GM19467 (cell line): ENCODE measurements around the gene ATF5.

Experiments
- ATAC-seq: cut with Tn5 transposase; IDR thresholded peaks from one replicate; pipeline ENCODE4 v1.9.1; 2021; ENCODE audit warnings: mild to moderate bottlenecking, moderate library complexity; ENCODE audit not compliant: unreplicated experiment

Gene ATF5, protein sequence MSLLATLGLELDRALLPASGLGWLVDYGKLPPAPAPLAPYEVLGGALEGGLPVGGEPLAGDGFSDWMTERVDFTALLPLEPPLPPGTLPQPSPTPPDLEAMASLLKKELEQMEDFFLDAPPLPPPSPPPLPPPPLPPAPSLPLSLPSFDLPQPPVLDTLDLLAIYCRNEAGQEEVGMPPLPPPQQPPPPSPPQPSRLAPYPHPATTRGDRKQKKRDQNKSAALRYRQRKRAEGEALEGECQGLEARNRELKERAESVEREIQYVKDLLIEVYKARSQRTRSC

DNA sequence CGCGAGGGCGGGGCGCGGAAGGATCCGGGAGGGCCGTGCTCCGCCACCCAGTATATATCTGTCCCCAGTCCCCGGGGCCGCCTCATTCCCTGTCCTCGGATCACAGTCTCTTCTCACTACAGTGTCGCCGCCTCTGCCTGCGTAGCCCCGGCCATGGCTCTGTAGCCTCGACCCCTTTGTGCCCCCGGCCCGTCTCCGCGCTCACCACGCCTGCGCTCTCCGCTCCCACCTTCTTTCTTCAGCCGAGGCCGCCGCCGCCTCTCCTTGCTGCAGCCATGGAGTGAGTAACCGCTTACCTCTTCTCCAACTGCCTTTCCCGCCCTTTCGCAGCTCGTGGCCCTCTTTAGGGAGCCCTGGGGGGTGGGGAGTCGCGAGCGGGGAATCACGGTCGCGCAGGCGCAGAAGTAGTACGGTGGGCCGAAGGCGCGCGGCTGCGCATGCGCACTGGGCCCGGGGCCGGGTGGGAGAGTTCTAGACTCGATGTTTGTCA, at the start of gene ATF5, which contains the start of gene NUP62:
ATF5 (plus strand) TSS at position 85 of the 490 bp plus-strand sequence. CDS start 1,646 bp downstream, outside the sequence.
NUP62 (minus strand) TSS at position 384 of the 490 bp plus-strand sequence. CDS start 19,697 bp downstream, outside the sequence.
- peak; percentile 45 for ATAC-seq

DNA sequence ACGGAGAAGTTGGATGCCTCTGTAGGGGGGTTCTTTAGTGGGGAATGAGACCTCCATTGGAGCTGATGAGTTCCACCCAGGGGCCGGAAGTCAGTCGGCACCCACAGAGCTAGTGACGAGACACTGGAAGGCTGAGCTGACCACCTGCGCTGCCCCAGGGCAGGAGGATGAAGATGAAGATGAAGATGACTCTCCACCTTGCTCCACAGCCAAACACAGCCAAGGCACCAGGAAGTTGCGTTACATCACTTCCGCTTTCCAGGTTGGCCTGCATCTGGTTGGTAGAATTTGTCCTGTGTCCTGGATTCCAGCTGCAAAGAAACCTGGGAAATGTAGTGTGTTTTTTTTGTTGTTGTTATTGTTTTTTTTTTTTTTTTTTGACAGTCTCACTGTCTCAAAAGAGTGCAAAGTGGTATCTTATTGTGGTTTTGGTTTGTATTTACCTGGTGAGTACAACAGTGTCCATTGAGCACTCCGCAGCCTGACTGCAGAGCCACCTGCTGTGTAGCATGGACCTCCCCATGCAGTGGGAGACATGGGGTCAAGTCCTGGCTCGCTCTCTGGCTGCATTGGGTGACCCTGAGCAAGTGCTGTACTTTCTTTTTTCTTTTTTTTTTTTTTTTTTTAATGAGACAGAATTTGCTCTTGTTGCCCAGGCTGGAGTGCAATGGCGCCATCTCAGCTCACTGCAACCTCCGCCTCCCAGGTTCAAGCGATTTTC, 49.6 kb upstream of the ATF5 start:
- ATAC-seq, result no peak

DNA sequence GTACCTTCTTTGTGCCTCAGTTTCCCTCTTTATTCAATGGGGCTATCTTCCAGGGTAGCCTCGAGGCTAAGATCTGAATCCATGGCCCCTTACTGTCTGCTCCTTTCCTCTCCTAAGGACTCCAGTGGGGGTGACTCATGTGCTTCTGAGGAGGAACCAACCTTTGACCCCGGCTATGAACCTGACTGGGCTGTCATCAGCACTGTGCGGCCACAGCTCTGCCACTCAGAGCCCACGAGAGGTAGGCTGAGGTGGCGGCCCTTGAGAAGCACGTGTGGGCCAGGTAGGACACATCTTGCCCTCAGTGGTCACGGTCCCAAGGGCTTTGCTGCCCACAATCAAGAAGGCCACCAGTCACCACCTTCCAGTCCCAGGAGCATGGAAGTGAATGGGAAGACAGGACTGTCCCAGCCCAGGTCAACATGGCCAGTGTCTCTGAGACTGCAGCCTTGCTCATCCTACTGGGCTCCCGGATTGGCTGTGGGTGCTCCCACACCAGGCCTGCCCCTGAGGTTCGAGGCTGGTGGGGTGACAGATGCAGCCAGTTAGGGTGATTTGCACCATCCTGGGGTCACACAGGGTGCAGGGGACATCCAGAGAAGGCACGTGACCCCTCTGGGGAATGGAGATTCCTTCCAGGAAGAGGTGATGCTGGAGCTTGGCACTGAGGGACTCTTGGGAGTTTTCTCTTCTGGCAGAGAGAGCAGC, 48.7 kb upstream of the ATF5 start:
- no peak for ATAC-seq

DNA sequence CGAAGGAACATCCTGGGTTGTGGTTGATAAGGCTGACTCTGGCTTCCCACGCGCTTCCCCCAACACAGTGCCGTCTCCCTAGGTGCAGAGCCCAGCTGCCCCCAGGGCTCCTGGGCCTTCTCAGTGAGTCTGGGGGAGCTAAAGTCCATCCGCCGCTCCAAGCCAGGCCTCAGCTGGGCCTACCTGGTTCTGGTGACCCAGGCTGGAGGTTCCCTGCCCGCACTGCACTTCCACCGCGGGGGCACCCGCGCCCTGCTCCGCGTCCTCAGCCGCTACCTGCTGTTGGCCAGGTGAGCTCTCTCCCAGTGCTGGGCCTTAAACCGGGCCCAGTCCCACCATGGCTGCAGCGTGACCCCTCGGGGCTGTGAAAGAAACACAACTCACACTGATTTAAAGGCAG, 47.8 kb upstream of the ATF5 start:
- no peak for ATAC-seq

DNA sequence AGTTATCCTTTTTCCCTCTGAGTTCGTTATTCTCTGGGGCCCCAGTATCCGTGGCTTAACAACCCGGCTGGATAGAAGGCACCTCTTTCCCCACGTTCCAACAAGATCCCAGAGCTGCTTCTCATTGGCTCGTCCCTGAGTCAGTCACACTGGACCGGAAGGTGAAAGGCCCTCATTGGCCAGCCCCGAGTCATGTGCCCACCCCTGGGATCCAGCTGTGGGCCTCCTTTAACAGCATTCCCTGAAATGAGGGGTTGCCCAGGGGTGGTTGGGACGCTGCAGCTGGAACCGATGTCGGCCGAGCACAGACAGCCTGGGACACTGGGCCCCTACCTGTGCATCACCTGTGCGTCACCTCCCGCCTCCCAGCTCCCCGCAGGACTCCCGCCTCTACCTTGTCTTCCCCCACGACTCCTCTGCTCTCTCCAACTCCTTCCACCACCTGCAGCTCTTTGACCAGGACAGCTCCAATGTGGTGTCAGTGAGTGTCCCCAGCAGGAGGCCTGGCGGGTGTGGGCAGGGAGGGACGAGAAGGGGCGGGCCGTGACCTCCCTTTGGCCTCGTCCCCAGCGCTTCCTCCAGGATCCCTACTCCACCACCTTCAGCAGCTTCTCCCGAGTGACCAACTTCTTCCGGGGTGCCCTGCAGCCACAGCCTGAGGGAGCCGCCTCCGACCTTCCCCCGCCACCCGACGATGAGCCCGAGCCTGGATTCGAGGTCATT, 47.2 kb upstream of the ATF5 start:
- no peak for ATAC-seq

DNA sequence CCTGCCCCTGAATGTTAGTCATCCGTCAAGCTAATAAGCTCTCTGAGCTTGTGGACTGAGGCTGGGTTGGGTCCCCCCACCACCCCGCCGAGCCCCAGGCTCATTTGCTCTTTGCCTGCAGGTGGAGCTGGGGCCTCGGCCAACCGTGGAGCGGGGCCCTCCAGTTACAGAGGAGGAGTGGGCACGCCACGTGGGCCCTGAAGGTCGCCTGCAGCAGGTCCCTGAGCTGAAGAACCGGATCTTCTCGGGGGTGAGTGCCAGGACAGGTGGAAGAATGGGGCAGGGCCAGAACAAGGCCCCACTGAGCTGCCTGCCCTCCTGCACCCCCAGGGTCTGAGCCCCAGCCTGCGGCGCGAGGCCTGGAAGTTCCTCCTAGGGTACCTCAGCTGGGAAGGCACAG, 46.4 kb upstream of the ATF5 start:
- ATAC-seq, result no peak

DNA sequence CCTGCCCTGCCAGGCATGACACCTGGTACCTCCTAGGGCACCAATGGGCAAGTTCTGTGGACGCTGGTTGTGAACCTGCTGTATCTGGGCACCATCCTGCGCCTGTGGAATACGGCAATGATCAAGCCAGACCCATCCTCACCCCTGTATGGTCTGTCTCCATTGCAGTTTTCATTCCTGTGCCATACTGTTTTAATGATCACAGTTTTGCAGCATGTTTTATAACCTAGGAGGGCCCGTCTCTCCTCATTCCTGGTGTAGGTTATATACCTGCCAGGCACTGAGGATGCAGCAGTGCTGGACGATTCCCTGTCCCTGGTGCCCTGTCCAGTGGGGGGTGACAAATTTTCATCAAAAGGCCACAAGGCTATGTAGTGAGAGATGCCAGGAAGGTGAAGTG, 45.9 kb upstream of the ATF5 start:
- ATAC-seq, result no peak

DNA sequence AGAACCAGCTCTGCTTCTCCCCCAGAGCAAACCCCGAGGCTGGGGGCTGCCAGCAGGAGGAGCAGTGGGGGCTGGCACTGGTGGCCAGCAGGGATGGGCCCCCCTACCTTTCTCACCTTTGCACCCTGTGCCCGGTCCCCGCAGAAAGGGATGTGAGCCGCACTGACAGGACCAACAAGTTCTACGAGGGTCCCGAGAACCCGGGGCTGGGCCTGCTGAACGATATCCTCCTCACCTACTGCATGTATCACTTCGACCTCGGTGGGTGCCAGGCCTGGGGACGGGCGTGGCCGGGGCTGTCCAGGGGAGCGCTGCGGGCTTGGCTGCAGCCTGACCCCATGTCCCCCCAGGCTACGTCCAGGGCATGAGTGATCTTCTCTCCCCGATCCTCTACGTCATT, 44.9 kb upstream of the ATF5 start:
- ATAC-seq, result no peak

DNA sequence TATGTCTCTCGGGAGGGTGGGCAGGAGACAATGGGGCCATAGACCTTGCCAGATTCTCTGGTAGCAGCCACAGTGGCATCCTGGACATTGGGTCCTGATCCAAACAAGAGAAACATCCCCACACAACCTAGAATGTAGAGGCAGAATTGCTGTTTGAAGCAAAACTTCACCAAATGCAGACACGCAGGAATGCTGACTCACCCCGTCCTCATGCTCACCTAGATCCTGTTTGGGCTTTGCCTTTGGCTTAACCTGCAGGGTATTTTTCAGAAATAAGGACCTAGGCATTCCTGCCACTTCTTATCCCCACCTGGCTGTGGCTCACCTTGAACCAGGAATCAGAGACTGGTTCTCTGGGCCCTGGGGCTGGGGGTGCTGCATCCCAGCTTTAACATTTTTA, 44.2 kb upstream of the ATF5 start:
- ATAC-seq, result no peak

DNA sequence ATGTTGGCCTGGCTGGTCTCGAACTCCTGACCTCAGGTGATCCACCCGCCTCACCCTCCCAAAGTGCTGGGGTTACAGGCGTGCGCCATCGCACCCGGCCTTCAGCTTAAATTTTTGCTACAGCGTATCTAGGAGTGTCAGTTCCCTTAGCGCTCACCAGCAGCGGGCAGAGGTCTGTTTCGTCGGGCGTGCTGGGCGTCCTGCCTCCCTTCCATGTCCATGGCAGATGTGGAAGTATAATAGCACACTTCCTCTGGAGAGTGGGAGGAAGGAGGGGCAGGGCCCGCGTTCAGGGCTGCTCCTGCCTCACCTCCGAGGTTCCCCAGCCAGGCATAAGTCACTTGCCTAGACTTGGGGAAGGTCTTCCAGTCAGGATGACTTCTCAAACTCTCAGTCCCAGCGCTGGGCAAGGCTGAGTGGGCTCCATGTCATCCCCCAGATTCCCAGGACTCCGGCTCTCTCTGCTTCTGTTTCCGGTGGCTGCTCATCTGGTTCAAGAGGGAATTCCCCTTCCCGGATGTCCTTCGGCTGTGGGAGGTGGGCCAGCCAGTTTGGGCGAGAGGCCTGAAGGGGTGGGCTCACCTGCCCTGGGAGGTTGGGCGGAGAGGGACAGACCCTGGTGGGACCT, 41.9 kb upstream of the ATF5 start:
- no peak for ATAC-seq

DNA sequence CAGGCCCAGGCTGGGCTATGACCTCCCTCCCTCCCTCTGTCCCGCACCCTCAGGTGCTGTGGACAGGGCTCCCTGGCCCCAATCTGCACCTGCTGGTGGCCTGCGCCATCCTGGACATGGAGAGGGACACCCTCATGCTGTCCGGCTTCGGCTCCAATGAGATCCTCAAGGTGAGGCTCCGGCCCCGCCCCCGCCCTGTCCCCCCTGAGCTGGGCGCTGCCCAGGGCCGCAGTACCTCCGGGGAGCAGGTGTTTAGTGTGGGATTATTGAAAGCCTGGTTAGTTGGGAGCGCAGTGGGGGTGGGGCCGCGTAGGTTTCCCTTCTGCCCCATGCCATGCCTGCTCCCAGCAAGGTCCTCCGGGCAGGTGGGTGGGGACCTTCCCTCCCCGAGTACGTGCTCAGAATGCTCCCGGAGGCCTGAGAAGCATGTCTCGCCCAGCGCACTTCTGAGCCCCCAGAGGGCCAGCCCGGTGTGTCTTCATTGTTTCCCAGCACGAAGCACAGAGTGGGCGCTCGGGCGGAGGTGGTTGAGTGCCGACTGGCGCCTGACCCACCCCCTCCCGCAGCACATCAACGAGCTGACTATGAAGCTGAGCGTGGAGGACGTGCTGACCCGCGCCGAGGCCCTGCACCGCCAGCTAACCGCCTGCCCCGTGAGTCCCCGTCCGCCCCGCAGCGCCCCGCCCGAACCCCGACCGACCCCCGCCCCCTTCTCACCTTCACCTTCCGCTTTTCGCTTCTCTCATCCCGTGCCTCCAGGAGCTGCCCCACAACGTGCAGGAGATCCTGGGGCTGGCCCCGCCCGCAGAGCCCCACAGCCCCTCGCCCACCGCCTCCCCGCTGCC, 41.1 kb upstream of the ATF5 start:
- ATAC-seq, result no peak

DNA sequence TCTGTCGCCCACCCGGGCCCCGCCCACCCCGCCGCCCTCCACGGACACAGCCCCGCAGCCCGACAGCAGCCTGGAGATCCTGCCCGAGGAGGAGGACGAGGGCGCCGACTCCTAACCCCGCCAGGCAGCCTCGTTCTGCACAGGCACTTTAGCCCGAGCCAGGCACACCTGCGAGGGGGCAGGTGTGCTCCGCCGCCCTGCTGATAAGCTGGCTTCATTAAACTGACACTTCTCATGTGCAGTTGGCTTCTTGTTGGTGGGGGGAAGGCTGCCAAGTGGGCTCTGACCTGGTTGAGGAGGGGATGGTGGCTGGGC, 40.5 kb upstream of the ATF5 start:
- no peak for ATAC-seq

DNA sequence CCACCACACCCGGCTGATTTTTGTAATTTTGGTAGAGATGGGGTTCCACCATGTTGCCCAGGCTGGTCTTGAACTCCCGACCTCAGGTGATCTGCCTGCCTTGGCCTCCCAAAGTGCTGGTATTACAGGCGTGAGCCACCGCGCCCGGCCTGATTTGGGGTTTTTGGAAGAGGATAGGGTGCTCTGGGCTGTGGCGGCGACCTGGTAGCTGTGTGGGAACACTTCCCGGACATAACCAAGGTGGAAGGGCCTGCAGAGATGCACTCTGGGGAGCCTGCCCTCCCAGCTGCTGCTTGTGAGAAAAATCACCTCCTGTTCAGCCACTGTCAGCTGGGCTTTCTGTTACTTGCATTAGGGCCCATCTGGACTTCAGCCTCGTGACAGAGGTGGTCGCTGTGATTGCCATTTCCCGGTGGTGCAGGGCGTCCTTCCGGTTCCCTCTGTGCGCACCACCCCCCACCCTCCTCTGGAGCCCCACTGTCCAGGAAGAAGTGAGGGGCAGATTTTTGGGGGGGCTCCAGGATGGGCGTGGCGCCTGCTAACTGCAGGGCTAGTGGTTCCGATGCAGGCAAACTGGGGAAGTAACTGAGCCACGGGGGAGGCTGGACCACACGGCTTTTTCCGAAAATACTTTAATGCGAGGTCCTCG, 39.8 kb upstream of the ATF5 start:
- ATAC-seq, result no peak

DNA sequence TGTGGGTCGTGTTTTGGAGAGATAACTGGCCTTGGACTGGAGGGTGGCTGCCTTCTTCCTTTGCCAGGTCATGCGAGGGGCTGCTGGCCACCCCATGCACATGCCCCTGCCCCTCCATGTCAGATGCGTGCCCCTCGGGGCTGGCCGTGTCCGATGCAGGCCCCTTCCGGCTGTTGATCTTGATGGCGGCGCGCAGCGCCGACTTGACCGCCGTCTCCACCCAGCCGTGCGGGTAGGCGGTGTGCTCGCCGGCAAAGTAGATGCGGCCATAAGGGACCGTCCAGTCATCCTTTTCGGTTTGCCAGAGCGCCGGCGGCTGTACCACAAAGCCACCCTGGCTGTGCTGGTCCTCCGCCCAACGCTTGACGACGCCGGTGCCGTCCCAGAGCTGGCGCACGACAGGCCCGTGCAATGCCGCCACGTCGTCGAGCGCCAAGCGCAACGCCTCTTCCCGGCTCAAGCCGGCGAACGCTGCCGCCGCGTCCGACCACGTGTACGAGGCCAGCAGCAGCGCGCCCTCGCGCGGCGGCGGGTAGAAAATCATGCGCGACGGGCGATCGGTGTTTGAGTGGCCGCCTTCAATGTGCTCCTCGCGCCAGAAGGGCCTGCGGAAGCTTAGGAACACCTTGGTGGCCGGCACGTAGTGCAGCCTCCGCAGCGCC, 39.2 kb upstream of the ATF5 start:
- ATAC-seq, result no peak

DNA sequence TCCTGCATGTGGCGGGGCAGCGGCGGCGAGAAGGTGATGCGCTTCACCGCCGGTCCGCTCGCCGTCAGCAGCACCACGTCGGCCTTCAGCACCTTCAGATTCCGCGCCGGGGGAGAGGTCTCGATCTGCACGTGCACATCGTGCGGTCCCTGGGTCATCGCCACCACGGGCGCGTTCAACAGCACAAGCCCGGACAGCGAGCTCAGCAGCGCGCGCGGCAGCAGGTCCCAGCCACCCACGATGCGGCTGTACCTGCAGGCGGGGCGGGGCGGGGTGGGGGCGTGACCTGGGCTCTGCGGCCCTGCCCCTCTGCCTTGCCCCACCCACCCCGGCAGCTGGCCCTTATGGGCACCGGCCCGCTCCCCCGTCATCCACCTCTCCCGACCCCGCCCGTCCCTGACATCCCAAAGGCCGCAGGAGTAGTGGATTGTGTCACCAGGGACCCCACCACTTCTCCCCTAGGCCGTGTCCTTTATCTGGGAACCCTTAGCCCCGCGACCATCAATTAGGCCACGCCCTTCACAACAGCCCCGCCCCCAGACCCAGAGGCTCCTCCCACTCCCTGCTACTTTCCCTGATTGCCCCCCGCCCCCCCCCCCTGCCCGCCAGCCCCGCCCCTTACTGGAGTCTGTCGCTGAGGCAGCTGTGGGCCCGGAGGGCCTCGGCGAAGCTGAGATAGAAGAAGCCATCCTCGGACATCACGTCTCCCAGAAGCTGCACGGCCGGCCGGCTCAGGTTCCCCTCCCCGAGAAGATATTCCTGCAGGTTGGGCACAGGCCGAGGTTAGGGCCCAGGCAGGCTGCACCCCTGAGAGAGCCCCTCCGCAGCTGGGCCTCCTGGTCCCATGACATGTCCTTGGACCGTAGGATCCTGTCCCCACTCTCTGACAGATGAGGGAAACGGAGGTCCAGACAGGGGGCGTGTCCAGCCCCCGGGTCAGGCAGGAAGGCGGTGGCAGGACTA, 38.4 kb upstream of the ATF5 start:
- no peak for ATAC-seq

DNA sequence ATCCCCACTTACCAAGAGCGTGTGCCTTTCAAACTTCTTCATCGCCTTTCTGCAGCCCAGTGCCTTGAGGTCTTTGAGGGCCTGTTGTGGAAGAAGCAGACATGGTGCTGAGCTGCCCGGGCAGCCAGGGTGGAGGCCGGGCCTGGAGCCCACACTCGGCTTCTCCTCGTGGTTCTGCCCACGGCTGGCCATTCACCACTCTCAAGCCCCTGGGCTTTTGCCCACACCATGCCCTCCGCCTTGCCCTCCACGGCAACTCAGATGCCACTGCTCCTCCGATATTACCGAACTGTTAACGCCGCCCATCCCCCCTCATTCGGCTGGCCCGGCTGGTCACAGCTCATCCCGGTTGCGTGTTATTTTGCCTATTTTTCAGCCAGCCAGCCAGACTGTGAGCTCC, 37.6 kb upstream of the ATF5 start:
- ATAC-seq, result no peak

DNA sequence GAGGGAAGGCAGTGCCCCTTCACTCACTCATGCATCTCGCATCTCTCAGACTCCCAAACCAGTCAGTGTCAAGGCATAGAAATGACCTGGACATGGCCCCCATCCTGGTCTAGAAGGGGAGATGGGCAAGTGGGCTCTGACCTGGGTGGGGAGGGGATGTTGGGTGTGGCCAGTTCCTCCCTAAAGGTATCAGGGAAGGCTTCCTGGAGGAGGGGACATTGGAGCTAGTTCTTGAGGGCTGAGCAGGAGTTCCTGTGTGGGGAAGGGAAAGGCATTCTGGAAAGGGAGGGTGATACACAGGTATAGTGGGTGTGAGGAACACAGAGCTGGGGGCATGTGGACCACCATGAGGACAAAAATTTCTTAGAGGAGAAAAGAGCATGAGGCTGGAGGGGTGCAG, 36.3 kb upstream of the ATF5 start:
- ATAC-seq, result no peak
